HepG2 (cell line): ENCODE data around the gene PYCR2. TPM values are rescaled to one million over a fixed set of nuclear protein-coding genes. Genes with fewer than 3 reads are reported as not detected.
A peak's percentile ranks its signal among the peaks of the same experiment; 100 is the strongest.

Experiments used
- ATAC-seq: fragments of 200-7000 bp; cut with Tn5 transposase; 3 replicates; pipeline ENCODE4 v1.9.1; 2020; ENCODE audit warnings: mild to moderate bottlenecking, moderate library complexity
- BruUV-seq: library from RNA; stranded (reverse); fragments of 400-500 nt; replicated peaks from 2 replicates; lab custom pipeline; 2021; lab: Mats Ljungman, UMichigan
- CTCF ChIA-PET: fragments of 300-600 bp; formaldehyde crosslinking; extraction: SDS; loops from one replicate; lab custom pipeline; 2021; ENCODE audit warnings: low total read pairs, inconsistent platforms, low intra/inter-chr PET ratio; lab: Yijun Ruan, JAX
- POLR2A ChIA-PET: fragments of 350-600 bp; sonication (Branson Sonifier 250); formaldehyde crosslinking; loops from one replicate; lab custom pipeline; 2020; ENCODE audit warnings: antibody characterized with exemption, inconsistent platforms; lab: Yijun Ruan, JAX
- DNase-seq: peaks from one replicate; pipeline ENCODE4 v3.0.0-alpha.2; 2015; ENCODE audit warnings: low spot score
- FAIRE-seq: peaks from 3 replicates; lab custom pipeline; 2011; peaks lifted over from hg19 to GRCh38; lab: Jason Lieb, UNC
- H2AFZ ChIP-seq: one replicate; pipeline ENCODE4 v1.6.1; 2011; ENCODE audit warnings: low read length, inconsistent platforms
- H3K27ac ChIP-seq: fragments of 300-600 bp; 3 replicates; pipeline ENCODE4 v1.8.0; 2011; ENCODE audit warnings: mixed run types, mild to moderate bottlenecking, mixed read lengths, low read length, inconsistent platforms; ENCODE audit not compliant: insufficient read depth; ENCODE audit errors: extremely low read length
- H3K27me3 ChIP-seq, 2 experiments: fragments of 200-600 bp in 1 of 2; 2 replicates in 1 of 2; 3 replicates in 1 of 2; pipeline versions ENCODE4 v1.6.0 to v1.8.0; 2011; ENCODE audit warnings: low read length in 2 of 2, mild to moderate bottlenecking in 2 of 2, moderate library complexity in 2 of 2, inconsistent platforms in 1 of 2; ENCODE audit not compliant: insufficient read depth in 2 of 2, control insufficient read depth in 1 of 2
- H3K36me3 ChIP-seq, 2 experiments: fragments of 200-600 bp in 1 of 2; replicated peaks in 1 of 2; 2 replicates in 1 of 2; 3 replicates in 1 of 2; pipeline versions ENCODE4 v1.5.1 to v1.8.0; 2011; ENCODE audit warnings: low read length in 2 of 2, inconsistent platforms in 1 of 2; ENCODE audit not compliant: insufficient read depth in 2 of 2, control insufficient read depth in 1 of 2
- H3K4me1 ChIP-seq: 2 replicates; pipeline ENCODE4 v1.5.1; 2012; ENCODE audit warnings: low read length, inconsistent platforms; ENCODE audit not compliant: insufficient read depth
- H3K4me2 ChIP-seq: 2 replicates; pipeline ENCODE4 v1.6.0; 2011; ENCODE audit warnings: low read depth, low read length, inconsistent platforms
- H3K4me3 ChIP-seq, 3 experiments: fragments of 200-600 bp in 1 of 3; sonication (generic), shearing (Covaris generic) in 1 of 3; replicated peaks in 1 of 3; 2 replicates each; pipeline ENCODE4 v1.5.1; 2011 to 2016; ENCODE audit warnings: low read length in 3 of 3, inconsistent platforms in 2 of 3, low read depth in 2 of 3, mild to moderate bottlenecking in 2 of 3, control low read depth in 1 of 3, mixed read lengths in 1 of 3; ENCODE audit not compliant: insufficient read depth in 1 of 3
- H3K79me2 ChIP-seq: one replicate; pipeline ENCODE4 v1.6.1; 2011; ENCODE audit warnings: low read length, inconsistent platforms; ENCODE audit not compliant: insufficient read depth
- H3K9ac ChIP-seq: 2 replicates; pipeline ENCODE4 v1.6.0; 2011; ENCODE audit warnings: mild to moderate bottlenecking, low read depth, low read length, inconsistent platforms; ENCODE audit not compliant: insufficient read depth
- H3K9me3 ChIP-seq: 2 replicates; pipeline ENCODE4 v1.5.1; 2012; ENCODE audit warnings: mild to moderate bottlenecking, low read length
- H4K20me1 ChIP-seq: 2 replicates; pipeline ENCODE4 v1.6.0; 2011; ENCODE audit warnings: inconsistent platforms, mild to moderate bottlenecking, low read length, moderate library complexity; ENCODE audit not compliant: insufficient read depth
- BORCS8-MEF2B ChIP-seq: sonication (generic); formaldehyde crosslinking; IDR thresholded peaks from 2 replicates; pipeline ENCODE4 v1.8.0; 2022; ENCODE audit warnings: mild to moderate bottlenecking, missing genetic modification reagents
- CHD2 ChIP-seq: IDR thresholded peaks from 2 replicates; pipeline ENCODE4 v1.6.1; 2011; ENCODE audit warnings: low read depth, low read length, improper control_type of control experiment
- LCORL ChIP-seq, 2 experiments: fragments of 450-650 bp in 1 of 2; sonication (generic) in 1 of 2; formaldehyde crosslinking in 1 of 2; IDR thresholded peaks; 2 replicates each; pipeline versions ENCODE4 v1.5.0 to v1.6.1; 2017 to 2020; ENCODE audit warnings: antibody characterized with exemption in 1 of 2, missing genetic modification reagents in 1 of 2
- SIN3A ChIP-seq: IDR thresholded peaks from 2 replicates; pipeline ENCODE4 v1.6.1; 2011; ENCODE audit warnings: low read depth, mild to moderate bottlenecking, control low read depth, low read length, borderline replicate concordance
- ZFP82 ChIP-seq: sonication (generic); formaldehyde crosslinking; IDR thresholded peaks from 2 replicates; pipeline ENCODE4 v1.5.1; 2020; ENCODE audit warnings: mild to moderate bottlenecking, missing genetic modification reagents, borderline replicate concordance
- WGBS: methylation state at CpG from one replicate; pipeline ENCODE4 v1.1.6; 2017; ENCODE audit warnings: low lambda C conversion rate; 5-methylcytosine and 5-hydroxymethylcytosine counted together
- in situ Hi-C: cut with HindIII; loops from 2 replicates; pipeline ENCODE4 v1.10.0; 2017; ENCODE audit warnings: low pct_unique_long_range_greater_than_20kb; ENCODE audit not compliant: extremely low pct_ligation_motif_present
- intact Hi-C: fragments of 100-400 bp; cut with micrococcal nuclease; formaldehyde crosslinking; loops from one replicate; pipeline ENCODE4 v1.10.0; 2022; ENCODE audit not compliant: unreplicated experiment
- polyA plus RNA-seq, 8 experiments: library from polyadenylated mRNA; depleted of rRNA in 3 of 8; stranded (reverse) in 7 of 8; unstranded in 1 of 8; fragments of >200 nt; fragmentation: Illumina TruSeq in 4 of 8; extraction: Trizol in 4 of 8; gene quantifications; 2 replicates each; pipeline versions ENCODE4 v1.2.1 to v1.2.3, GENCODE V29; 2011 to 2016; ENCODE audit warnings: low read depth in 4 of 8, missing spikeins in 1 of 8, mixed read lengths in 1 of 8; ENCODE audit not compliant: insufficient read depth in 1 of 8
- total RNA-seq, 5 experiments: library from RNA; depleted of rRNA; stranded (reverse); fragments of >200 nt; fragmentation: Illumina TruSeq; extraction: Trizol; gene quantifications; 2 replicates each; pipeline ENCODE4 v1.2.3, GENCODE V29; 2016; ENCODE audit warnings: low read depth in 1 of 5
- TF ChIP-seq, protein P1 (sequence below): sonication (generic); IDR thresholded peaks from 2 replicates; pipeline ENCODE4 v1.6.1; 2016; ENCODE audit warnings: low read depth, borderline replicate concordance
- TF ChIP-seq, protein P2 (sequence below): sonication (generic); formaldehyde crosslinking; IDR thresholded peaks from 2 replicates; pipeline ENCODE4 v1.5.1; 2020; ENCODE audit warnings: missing genetic modification reagents, mild to moderate bottlenecking, borderline replicate concordance
- TF ChIP-seq, protein P3 (sequence below): sonication (generic); formaldehyde crosslinking; IDR thresholded peaks from 2 replicates; pipeline ENCODE4 v1.5.0; 2020; ENCODE audit warnings: mild to moderate bottlenecking, missing genetic modification reagents
- TF ChIP-seq, protein P4 (sequence below): sonication (generic); formaldehyde crosslinking; IDR thresholded peaks from 2 replicates; pipeline ENCODE4 v1.4.0; 2020; ENCODE audit warnings: mild to moderate bottlenecking, missing genetic modification reagents
- TF ChIP-seq, protein P5 (sequence below): sonication (generic); formaldehyde crosslinking; conservative IDR thresholded peaks from 2 replicates; pipeline ENCODE4 v1.4.0; 2020; ENCODE audit warnings: mild to moderate bottlenecking, missing genetic modification reagents, moderate library complexity

PYCR2 gene
- total and polyA plus RNA-seq, 2 of the 13 experiments (the other 11 are each of a cell fraction or from before 2014, with no cell fraction given), result 47.2 to 47.8 TPM

DNA sequence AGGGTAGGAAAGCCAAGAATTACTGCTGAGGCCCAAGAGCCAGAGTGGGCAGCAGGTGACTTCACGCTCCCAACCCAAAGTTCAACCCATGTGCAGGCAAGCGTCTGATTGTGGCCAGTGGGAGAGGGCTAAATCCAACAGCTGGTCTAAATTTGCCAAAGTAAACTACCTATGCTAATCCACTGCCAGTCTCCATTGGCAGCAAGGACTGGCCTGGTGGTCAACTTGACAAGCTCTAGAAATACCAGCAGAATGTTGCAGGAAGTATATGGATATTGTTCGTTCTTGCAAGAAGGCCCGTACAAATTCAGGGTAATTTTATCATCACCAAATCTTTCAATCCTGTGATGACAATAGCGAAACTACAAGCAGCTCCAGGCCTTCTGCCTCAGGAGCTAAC is 43.4 kb downstream of the PYCR2 start:
- H3K4me2 ChIP-seq, result peak overlapping the region; percentile 100
- ATAC-seq (no peak), DNase-seq (peak; percentile 21), FAIRE-seq (no peak)
- 38% methylated on average over 5 of the region's 5 CpGs for WGBS
- H3K27me3 ChIP-seq, result no peaks in the 10 kb centered on the region; a peak in 1 of 5 replicates
- H3K27ac ChIP-seq, result peak overlapping the region; percentile 80
- TF ChIP-seq, protein P1, sequence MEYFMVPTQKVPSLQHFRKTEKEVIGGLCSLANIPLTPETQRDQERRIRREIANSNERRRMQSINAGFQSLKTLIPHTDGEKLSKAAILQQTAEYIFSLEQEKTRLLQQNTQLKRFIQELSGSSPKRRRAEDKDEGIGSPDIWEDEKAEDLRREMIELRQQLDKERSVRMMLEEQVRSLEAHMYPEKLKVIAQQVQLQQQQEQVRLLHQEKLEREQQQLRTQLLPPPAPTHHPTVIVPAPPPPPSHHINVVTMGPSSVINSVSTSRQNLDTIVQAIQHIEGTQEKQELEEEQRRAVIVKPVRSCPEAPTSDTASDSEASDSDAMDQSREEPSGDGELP, result peak; percentile 57; the same call in 1 of the 2 replicates
- TF ChIP-seq, protein P2, sequence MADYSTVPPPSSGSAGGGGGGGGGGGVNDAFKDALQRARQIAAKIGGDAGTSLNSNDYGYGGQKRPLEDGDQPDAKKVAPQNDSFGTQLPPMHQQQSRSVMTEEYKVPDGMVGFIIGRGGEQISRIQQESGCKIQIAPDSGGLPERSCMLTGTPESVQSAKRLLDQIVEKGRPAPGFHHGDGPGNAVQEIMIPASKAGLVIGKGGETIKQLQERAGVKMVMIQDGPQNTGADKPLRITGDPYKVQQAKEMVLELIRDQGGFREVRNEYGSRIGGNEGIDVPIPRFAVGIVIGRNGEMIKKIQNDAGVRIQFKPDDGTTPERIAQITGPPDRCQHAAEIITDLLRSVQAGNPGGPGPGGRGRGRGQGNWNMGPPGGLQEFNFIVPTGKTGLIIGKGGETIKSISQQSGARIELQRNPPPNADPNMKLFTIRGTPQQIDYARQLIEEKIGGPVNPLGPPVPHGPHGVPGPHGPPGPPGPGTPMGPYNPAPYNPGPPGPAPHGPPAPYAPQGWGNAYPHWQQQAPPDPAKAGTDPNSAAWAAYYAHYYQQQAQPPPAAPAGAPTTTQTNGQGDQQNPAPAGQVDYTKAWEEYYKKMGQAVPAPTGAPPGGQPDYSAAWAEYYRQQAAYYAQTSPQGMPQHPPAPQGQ (CRISPR knock-in tag), result 0 out of 2 replicates have a peak, but pooled peaks have one; percentile 47
- no peak for TF ChIP-seq ZFP82 (CRISPR knock-in tag)
- TF ChIP-seq BORCS8-MEF2B (CRISPR knock-in tag), result no peak
- no peak for TF ChIP-seq CHD2
- TF ChIP-seq LCORL (IDR thresholded peaks at IDR 0.05), result no peak
- 0 out of 2 replicates have a peak, but pooled peaks have one; percentile 4 for TF ChIP-seq LCORL (CRISPR knock-in tag; IDR thresholded peaks at IDR 0.05)
- TF ChIP-seq, protein P3, sequence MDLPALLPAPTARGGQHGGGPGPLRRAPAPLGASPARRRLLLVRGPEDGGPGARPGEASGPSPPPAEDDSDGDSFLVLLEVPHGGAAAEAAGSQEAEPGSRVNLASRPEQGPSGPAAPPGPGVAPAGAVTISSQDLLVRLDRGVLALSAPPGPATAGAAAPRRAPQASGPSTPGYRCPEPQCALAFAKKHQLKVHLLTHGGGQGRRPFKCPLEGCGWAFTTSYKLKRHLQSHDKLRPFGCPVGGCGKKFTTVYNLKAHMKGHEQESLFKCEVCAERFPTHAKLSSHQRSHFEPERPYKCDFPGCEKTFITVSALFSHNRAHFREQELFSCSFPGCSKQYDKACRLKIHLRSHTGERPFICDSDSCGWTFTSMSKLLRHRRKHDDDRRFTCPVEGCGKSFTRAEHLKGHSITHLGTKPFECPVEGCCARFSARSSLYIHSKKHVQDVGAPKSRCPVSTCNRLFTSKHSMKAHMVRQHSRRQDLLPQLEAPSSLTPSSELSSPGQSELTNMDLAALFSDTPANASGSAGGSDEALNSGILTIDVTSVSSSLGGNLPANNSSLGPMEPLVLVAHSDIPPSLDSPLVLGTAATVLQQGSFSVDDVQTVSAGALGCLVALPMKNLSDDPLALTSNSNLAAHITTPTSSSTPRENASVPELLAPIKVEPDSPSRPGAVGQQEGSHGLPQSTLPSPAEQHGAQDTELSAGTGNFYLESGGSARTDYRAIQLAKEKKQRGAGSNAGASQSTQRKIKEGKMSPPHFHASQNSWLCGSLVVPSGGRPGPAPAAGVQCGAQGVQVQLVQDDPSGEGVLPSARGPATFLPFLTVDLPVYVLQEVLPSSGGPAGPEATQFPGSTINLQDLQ (CRISPR knock-in tag), result peak; percentile 34; the same call in 1 of the 2 replicates
- TF ChIP-seq, protein P4, sequence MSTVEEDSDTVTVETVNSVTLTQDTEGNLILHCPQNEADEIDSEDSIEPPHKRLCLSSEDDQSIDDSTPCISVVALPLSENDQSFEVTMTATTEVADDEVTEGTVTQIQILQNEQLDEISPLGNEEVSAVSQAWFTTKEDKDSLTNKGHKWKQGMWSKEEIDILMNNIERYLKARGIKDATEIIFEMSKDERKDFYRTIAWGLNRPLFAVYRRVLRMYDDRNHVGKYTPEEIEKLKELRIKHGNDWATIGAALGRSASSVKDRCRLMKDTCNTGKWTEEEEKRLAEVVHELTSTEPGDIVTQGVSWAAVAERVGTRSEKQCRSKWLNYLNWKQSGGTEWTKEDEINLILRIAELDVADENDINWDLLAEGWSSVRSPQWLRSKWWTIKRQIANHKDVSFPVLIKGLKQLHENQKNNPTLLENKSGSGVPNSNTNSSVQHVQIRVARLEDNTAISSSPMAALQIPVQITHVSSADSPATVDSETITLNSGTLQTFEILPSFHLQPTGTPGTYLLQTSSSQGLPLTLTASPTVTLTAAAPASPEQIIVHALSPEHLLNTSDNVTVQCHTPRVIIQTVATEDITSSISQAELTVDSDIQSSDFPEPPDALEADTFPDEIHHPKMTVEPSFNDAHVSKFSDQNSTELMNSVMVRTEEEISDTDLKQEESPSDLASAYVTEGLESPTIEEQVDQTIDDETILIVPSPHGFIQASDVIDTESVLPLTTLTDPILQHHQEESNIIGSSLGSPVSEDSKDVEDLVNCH, result no peak
- TF ChIP-seq, protein P5, sequence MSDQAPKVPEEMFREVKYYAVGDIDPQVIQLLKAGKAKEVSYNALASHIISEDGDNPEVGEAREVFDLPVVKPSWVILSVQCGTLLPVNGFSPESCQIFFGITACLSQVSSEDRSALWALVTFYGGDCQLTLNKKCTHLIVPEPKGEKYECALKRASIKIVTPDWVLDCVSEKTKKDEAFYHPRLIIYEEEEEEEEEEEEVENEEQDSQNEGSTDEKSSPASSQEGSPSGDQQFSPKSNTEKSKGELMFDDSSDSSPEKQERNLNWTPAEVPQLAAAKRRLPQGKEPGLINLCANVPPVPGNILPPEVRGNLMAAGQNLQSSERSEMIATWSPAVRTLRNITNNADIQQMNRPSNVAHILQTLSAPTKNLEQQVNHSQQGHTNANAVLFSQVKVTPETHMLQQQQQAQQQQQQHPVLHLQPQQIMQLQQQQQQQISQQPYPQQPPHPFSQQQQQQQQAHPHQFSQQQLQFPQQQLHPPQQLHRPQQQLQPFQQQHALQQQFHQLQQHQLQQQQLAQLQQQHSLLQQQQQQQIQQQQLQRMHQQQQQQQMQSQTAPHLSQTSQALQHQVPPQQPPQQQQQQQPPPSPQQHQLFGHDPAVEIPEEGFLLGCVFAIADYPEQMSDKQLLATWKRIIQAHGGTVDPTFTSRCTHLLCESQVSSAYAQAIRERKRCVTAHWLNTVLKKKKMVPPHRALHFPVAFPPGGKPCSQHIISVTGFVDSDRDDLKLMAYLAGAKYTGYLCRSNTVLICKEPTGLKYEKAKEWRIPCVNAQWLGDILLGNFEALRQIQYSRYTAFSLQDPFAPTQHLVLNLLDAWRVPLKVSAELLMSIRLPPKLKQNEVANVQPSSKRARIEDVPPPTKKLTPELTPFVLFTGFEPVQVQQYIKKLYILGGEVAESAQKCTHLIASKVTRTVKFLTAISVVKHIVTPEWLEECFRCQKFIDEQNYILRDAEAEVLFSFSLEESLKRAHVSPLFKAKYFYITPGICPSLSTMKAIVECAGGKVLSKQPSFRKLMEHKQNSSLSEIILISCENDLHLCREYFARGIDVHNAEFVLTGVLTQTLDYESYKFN (CRISPR knock-in tag), result 0 out of 2 replicates have a peak, but pooled peaks have one; percentile 5
- TF ChIP-seq SIN3A, result 0 out of 2 replicates have a peak, but pooled peaks have one; percentile 10
- BruUV-seq, result TSS peak; percentile 48
- peaks cover 0 to 10% of the 10 kb centered on the region in 2 experiments; a peak in 4 of 5 replicates for H3K36me3 ChIP-seq
- peaks cover 37% of the 10 kb centered on the region for H3K79me2 ChIP-seq
- H3K9ac ChIP-seq, result peak overlapping the region; percentile 88
- ChIA-PET CTCF (interaction anchor here (1.2 kb wide), 1 partner anchor 406 kb away, joined by 3 read pairs; no protein-coding TSS in a partner anchor), POLR2A (interaction anchor here (1.1 to 4.6 kb wide), 6 partner anchors 10 to 182 kb away, joined by 3 to 42 read pairs (median 28); partner anchors contain the start of genes EPHX1, H3-3A, LEFTY1 and PYCR2)
- H3K4me1 ChIP-seq, result peaks cover 61% of the 10 kb centered on the region
- H3K9me3 ChIP-seq, result no peaks in the 10 kb centered on the region
- H3K4me3 ChIP-seq, result peak overlapping the region; percentile 91 to 98 (median 93)
- H2AFZ ChIP-seq, result no peak overlapping the region
- in situ Hi-C loops (no loop called here), intact Hi-C loops (loop anchor here (5.0 to 10.0 kb wide), 2 partner anchors 42 to 94 kb away; partner anchors contain the start of gene PYCR2)
- peaks cover 20% of the 10 kb centered on the region for H4K20me1 ChIP-seq
